ENCODE results near the gene GRAMD1C.

GRAMD1C gene

DNA sequence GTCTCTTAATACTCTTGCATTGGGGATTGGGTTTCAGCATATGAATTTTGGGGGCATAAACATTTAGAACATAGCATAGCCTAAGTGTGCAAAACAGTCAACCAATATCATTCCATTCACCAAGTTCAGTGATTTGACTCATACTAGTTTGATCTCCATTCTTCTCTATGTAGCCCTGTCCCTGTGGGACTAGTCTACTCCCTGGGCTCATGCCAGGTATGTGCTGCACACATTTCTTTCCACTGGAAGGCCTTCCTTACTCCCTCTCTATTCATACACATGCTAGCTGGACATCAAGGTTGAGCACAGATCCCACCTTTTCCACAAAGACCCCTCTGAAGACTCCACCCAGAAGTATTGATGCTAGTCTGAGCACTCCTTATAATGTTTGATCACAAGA, 114.3 kb downstream of the GRAMD1C start:
- no peak for DNase-seq (ENCODE audit: low spot score)

GRCh38 chr3:113953677-113954076, 115.1 kb downstream of the GRAMD1C start:
- DNase-seq (ENCODE audit: low spot score): no peak

- DNase-seq (ENCODE audit: low spot score): no peak
Measured at GRCh38 chr3:113954091-113954685, 115.6 kb downstream of the GRAMD1C start.

GRCh38 chr3:113963879-113964278, 125.3 kb downstream of the GRAMD1C start:
- DNase-seq (ENCODE audit: low spot score): no peak

GRCh38 chr3:113966172-113966571, 127.6 kb downstream of the GRAMD1C start:
- no peak for DNase-seq (ENCODE audit: low spot score)

GRCh38 chr3:113968986-113969385, 130.4 kb downstream of the GRAMD1C start:
- DNase-seq (ENCODE audit: low spot score): no peak

- DNase-seq (ENCODE audit: low spot score): no peak
Measured at GRCh38 chr3:113977822-113978221, 139.2 kb downstream of the GRAMD1C start.

DNA sequence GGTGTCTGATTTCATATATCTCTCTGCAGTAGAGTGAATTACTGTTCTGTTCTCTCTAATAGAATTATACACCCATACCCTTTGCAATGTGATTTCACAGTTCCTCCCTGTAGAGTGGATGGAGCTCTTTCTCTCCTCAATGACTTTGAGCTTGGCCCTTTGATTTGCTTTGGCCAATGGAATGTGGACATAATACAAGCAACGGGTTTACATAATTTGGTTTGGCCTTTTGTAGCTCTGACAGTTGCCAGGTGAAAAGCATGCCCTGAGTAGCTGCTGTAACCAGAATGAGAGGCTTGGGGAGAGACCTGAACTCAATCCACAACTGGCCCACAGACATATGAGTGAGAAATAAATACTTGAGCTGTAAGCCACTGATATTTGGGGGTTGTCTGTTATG, 141.3 kb downstream of the GRAMD1C start:
- no peak for DNase-seq (ENCODE audit: low spot score)

GRCh38 chr3:113981803-113982202, 143.2 kb downstream of the GRAMD1C start:
- DNase-seq (ENCODE audit: low spot score): no peak

- DNase-seq (ENCODE audit: low spot score): no peak
Measured at GRCh38 chr3:113983544-113983943, 145.0 kb downstream of the GRAMD1C start.

GRCh38 chr3:113985541-113985940, 147.0 kb downstream of the GRAMD1C start:
- DNase-seq (ENCODE audit: low spot score): no peak

Data from putamen (tissue), 1 donor.